RWPE2 (cell line): ENCODE measurements around the gene BMAL1.

ENCODE experiments used
- ATAC-seq: fragments of 200-7000 bp; cut with Tn5 transposase; 3 replicates; pipeline ENCODE4 v1.9.1; 2021; ENCODE audit warnings: low read depth
- DNase-seq: peaks from one replicate; pipeline ENCODE4 v3.0.0-alpha.2; 2020; ENCODE audit warnings: low spot score
- H3K27ac ChIP-seq: fragments of 450-650 bp; 2 replicates; pipeline ENCODE4 v1.5.1; 2017; ENCODE audit warnings: mild to moderate bottlenecking; ENCODE audit not compliant: poor library complexity, severe bottlenecking
- H3K27me3 ChIP-seq: fragments of 250-450 bp; sonication (Bioruptor Pico); 2 replicates; pipeline ENCODE4 v1.5.1; 2021; ENCODE audit warnings: mild to moderate bottlenecking, moderate library complexity; ENCODE audit not compliant: insufficient read depth, poor library complexity, severe bottlenecking
- H3K36me3 ChIP-seq: fragments of 250-450 bp; sonication (Bioruptor Pico); 2 replicates; pipeline ENCODE4 v1.5.1; 2020; ENCODE audit warnings: low read depth, mild to moderate bottlenecking, moderate library complexity
- H3K4me1 ChIP-seq: fragments of 250-450 bp; sonication (Bioruptor Pico); 2 replicates; pipeline ENCODE4 v1.5.1; 2021; ENCODE audit warnings: mild to moderate bottlenecking, moderate library complexity; ENCODE audit not compliant: insufficient read depth, poor library complexity, severe bottlenecking
- H3K4me3 ChIP-seq: fragments of 250-450 bp; sonication (Bioruptor Pico); 2 replicates; pipeline ENCODE4 v1.5.1; 2021; ENCODE audit warnings: mild to moderate bottlenecking, moderate library complexity; ENCODE audit not compliant: severe bottlenecking
- H3K9me3 ChIP-seq: fragments of 250-450 bp; sonication (Bioruptor Pico); 2 replicates; pipeline ENCODE4 v1.5.1; 2021; ENCODE audit warnings: mild to moderate bottlenecking, moderate library complexity; ENCODE audit not compliant: severe bottlenecking
- CTCF ChIP-seq: fragments of 450-650 bp; IDR thresholded peaks from one replicate; pipeline ENCODE4 v1.5.1; 2017; ENCODE audit warnings: mild to moderate bottlenecking, moderate library complexity; ENCODE audit not compliant: poor library complexity, severe bottlenecking

The BMAL1 gene

GRCh38 chr11:13242564-13242963, 35.0 kb upstream of the BMAL1 start:
- no peaks in the 10 kb centered on the region for H3K27me3 ChIP-seq
- no peaks in the 10 kb centered on the region for H3K36me3 ChIP-seq
- peaks cover 6% of the 10 kb centered on the region for H3K4me1 ChIP-seq
- H3K9me3 ChIP-seq, result no peaks in the 10 kb centered on the region
- H3K4me3 ChIP-seq, result no peak overlapping the region
- TF ChIP-seq CTCF, result no peak
- no peak overlapping the region for H3K27ac ChIP-seq
- DNase-seq, result no peak
- no peak for ATAC-seq

- H3K27me3 ChIP-seq, result no peaks in the 10 kb centered on the region
- TF ChIP-seq CTCF, result no peak
- DNase-seq, result no peak
These were observed 29.8 kb upstream of the BMAL1 start for GRCh38 chr11:13247606-13248296.

GRCh38 chr11:13249177-13249576, 28.4 kb upstream of the BMAL1 start:
- TF ChIP-seq CTCF, result no peak
- ATAC-seq (no peak), DNase-seq (no peak)
- Histone ChIP-seq H3K36me3 (no peaks in the 10 kb centered on the region), H3K4me1 (no peaks in the 10 kb centered on the region), H3K27me3 (no peaks in the 10 kb centered on the region), H3K27ac (no peak overlapping the region), H3K4me3 (no peak overlapping the region), H3K9me3 (no peaks in the 10 kb centered on the region)

More at GRCh38 chr11:13247606-13248296, 29.8 kb upstream of the BMAL1 start:
- Histone ChIP-seq H3K36me3 (no peaks in the 10 kb centered on the region), H3K9me3 (no peaks in the 10 kb centered on the region), H3K27ac (no peak overlapping the region), H3K4me1 (peaks cover under 1% of the 10 kb centered on the region), H3K4me3 (no peak overlapping the region)
- no peak for ATAC-seq

GRCh38 chr11:13249992-13250391, 27.6 kb upstream of the BMAL1 start:
- DNase-seq, result no peak
- Histone ChIP-seq H3K36me3 (no peaks in the 10 kb centered on the region), H3K9me3 (no peaks in the 10 kb centered on the region), H3K27ac (no peak overlapping the region), H3K4me3 (no peak overlapping the region), H3K4me1 (no peaks in the 10 kb centered on the region), H3K27me3 (no peaks in the 10 kb centered on the region)
- TF ChIP-seq CTCF, result peak; percentile 65
- peak; percentile 72; the same call in 2 of the 3 replicates for ATAC-seq

- no peaks in the 10 kb centered on the region for H3K9me3 ChIP-seq
- ATAC-seq, result no peak
- no peak overlapping the region for H3K4me3 ChIP-seq
- no peak for TF ChIP-seq CTCF
- no peaks in the 10 kb centered on the region for H3K27me3 ChIP-seq
- no peak overlapping the region for H3K27ac ChIP-seq
- H3K36me3 ChIP-seq, result no peaks in the 10 kb centered on the region
- no peaks in the 10 kb centered on the region for H3K4me1 ChIP-seq
- no peak for DNase-seq
These were observed 25.6 kb upstream of the BMAL1 start for GRCh38 chr11:13251966-13252365.
